HG03045 (cell line): Measurements from ENCODE around the gene KIF1C.
"Not testable (repeated sequence)": the region's sequence is repeated elsewhere in the genome, so short reads cannot be mapped to it uniquely, and the experiment has no call there.

Source experiments
- ATAC-seq: cut with Tn5 transposase; IDR thresholded peaks from one replicate; pipeline ENCODE4 v1.9.1; 2021; ENCODE audit warnings: mild to moderate bottlenecking, moderate library complexity; ENCODE audit not compliant: unreplicated experiment

The KIF1C gene

DNA sequence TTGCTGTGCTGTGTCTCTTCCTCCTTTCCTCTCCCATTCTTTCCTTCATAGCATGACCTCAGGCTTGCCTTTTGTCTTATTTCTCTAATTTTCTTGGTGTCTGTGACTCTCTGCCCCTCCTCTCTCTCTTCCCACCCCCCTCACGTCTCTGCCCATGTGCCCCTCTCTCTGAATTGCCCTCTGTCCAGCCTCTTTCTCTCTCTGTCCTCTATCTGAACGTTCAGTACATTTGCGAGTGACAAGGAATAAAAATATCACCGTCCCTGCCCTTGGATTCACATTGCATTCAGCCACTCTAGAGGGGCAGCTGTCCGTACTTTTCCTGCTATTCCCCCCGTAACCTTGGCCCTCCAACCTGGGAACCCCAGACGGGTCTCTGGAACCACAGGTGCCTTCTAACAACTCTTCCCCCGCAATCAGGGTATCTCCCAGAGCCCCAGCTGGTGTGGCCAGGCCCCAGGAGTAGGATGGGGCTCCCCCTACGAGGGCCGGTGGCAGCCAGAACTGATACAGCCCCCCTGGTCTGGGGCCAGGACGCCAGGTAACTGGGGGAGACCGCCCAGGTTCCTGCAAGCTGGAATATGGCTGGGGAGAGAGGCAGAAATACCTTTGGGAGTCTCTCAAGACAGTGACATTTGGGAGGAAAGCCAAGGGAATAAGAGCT is 1.8 kb downstream of the KIF1C start:
- ATAC-seq = no peak

DNA sequence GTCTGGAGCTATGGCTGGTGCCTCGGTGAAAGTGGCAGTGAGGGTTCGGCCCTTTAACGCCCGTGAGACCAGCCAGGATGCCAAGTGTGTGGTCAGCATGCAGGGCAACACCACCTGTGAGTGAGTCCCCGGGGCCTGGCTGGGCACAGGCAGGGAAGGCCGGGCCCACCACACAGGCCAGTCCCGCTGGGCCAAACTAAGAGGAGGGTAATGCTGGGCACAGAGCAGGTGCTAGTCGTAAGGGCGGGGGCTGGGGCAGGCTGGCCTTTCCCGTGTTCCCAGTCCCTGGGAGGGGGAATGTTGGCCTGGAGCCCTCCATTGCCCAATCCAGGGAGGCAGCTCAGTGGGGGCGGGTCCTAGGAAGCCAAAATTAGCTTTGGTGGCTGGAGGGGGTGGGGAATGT is 2.5 kb downstream of the KIF1C start:
- no peak for ATAC-seq

DNA sequence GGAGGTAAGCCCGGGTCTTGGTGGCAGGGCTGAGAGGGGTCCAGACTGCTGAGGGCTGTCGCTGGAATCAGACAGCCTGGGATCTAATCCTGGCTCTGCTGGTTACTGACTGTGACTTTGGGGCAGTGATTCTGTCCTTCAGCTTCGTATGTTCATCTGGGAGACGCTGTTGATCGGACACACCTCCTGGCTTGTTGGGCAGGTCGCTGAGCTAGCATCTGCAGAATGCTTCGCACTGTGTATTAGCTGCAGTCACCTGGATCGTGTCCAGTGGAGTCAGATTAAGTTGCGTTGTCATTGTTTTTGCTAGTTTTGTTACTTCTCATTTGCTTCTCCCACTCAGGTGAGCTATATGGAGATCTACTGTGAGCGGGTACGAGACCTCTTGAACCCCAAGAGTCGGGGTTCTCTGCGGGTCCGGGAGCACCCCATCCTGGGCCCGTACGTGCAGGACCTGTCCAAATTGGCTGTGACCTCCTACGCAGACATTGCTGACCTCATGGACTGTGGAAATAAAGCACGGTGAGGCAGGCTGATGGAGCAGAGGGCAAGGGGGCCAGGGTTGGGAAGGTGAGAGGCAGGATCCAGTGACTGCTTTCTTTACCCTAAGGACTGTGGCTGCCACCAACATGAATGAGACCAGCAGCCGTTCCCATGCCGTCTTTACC is 4.5 kb downstream of the KIF1C start:
- ATAC-seq = no peak

DNA sequence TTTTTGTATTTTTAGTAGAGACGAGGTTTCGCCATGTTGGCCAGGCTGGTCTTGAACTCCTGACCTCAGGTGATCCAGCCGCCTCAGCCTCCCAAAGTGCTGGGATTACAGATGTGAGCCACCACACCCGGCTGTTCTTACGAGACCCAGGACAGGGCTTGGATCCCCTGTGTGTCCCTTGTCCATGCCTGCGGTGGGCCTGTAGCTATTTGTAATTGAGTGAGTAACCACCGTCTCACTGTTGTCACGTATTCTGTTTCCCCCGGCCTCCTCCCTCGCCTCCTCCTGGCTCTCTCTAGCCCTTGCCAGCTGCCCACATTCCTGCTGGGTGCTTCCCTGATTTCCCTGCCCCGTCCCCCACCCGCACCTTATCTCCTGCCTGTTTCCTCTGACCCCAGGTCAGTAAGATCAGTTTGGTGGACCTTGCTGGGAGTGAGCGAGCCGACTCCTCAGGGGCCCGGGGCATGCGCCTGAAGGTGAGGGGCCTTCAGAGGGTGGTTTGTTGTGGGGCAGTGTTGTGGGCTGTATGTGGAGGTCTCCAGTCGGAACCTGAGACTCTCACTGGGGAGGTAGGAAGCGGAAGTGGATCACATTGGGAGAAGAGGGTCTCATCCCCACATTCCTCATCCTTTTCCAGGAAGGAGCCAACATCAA is 5.6 kb downstream of the KIF1C start:
- no peak for ATAC-seq

DNA sequence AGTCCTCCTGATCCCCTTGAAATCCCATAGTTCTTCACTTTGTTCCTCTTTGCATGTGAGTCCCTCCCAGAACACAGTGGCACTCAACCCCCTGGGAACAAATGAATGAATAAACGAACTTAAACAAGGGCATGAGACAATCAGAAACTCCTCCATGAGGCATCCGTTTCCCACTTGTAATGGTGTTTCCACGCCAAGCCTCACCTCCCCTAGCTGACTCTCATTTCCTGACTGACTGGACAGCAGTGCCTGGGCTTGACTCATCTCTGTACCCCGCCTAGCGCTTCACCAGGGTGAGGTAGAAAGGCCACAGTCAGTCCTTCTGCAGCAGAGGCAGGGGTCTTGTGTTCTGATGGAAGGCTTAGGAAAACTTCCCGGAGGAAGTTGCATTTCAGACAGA is 14.2 kb downstream of the KIF1C start:
- ATAC-seq = no peak

DNA sequence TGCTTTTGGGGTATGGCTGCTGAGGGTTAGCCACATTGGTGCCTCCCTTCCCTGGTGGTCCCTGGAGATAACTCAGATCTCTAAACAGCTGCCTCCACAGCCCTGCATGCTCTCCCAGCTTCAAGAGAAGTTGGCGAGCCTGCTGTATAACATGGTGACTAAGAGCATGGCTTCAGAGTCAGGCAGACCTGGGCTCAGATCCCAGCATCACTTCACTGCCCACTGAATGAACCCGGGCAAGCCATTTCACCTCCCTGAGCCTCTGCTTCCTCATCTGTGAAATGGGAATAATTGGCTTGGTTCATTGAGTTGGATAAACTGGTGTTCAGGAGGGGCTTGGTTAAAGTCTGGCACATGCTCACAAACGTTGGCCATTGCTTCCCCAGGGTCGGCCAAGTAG is 16.6 kb downstream of the KIF1C start:
- no peak for ATAC-seq

DNA sequence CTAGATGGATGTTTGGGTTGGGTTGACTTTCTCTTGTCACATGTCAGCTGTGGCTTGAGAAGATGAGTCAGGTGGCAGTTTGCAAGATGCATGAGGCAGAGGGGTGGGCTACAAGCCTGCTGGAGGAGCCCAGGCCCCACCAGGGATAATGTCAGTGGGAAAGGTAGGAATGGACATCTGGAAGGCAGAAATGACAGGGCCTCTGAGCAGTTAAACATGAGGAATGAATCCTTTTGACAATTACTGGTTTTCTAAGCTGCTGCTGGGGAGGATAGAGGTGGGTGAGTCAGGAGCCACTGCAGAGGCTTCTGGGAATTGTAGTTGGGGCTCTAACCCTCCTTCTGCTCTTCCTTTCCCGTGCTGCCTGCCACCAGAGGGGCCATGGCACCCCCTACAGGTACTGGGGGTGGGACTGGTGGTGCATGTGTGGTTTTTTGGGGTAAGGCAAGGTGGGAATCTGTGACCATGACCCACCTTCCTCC is 21.8 kb downstream of the KIF1C start:
- no peak for ATAC-seq

DNA sequence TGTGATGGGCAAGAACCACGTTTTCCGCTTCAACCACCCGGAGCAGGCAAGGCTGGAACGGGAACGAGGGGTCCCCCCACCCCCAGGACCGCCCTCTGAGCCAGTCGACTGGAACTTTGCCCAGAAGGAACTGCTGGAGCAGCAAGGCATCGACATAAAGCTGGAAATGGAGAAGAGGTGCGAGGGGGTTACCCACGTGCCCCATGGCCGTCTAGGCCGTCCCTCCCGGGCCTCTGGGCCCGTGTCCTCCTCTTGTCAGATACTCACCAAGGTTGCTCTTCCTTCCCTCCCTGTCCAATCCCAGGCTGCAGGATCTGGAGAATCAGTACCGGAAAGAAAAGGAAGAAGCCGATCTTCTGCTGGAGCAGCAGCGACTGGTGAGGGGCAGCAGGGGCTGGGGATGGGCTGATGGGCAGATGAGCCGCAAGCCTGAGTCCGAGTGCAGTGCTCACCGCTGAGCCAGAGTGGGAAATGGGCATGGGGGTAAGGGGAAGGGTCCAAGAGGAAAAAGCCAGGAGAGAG is 22.8 kb downstream of the KIF1C start:
- no peak for ATAC-seq

DNA sequence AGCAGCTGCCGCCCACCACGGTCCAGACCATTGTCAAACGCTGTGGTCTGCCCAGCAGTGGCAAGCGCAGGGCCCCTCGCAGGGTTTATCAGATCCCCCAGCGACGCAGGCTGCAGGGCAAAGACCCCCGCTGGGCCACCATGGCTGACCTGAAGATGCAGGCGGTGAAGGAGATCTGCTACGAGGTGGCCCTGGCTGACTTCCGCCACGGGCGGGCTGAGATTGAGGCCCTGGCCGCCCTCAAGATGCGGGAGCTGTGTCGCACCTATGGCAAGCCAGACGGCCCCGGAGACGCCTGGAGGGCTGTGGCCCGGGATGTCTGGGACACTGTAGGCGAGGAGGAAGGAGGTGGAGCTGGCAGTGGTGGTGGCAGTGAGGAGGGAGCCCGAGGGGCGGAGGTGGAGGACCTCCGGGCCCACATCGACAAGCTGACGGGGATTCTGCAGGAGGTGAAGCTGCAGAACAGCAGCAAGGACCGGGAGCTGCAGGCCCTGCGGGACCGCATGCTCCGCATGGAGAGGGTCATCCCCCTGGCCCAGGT is 24.5 kb downstream of the KIF1C start:
- ATAC-seq = no peak

DNA sequence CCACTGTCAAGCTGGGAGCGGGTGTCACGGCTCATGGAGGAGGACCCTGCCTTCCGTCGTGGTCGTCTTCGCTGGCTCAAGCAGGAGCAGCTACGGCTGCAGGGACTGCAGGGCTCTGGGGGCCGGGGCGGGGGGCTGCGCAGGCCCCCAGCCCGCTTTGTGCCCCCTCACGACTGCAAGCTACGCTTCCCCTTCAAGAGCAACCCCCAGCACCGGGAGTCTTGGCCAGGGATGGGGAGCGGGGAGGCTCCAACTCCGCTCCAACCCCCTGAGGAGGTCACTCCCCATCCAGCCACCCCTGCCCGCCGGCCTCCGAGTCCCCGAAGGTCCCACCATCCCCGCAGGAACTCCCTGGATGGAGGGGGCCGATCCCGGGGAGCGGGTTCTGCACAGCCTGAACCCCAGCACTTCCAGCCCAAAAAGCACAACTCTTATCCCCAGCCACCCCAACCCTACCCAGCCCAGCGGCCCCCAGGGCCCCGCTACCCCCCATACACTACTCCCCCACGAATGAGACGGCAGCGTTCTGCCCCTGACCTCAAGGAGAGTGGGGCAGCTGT is 25.9 kb downstream of the KIF1C start:
- ATAC-seq = no peak

DNA sequence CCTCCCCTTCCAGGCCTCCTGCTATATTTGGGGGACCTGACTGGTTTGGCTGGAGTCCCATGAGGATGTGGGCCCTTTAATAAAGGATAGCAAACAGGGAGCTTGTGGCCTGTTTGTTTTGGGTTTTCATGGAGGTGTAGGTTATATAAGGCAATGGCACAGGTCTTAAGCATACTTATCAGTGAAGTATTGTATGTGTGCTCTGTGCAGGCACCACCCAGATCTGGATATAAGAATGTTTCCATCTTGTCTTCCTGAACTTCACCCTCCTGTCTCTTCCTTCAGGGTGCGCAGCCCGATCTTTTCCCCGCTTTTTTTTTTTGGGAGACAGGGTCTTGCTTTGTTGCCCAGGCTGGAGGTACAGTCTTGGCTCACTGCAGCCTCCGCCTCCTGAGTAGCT is 26.9 kb downstream of the KIF1C start:
- ATAC-seq = no peak

DNA sequence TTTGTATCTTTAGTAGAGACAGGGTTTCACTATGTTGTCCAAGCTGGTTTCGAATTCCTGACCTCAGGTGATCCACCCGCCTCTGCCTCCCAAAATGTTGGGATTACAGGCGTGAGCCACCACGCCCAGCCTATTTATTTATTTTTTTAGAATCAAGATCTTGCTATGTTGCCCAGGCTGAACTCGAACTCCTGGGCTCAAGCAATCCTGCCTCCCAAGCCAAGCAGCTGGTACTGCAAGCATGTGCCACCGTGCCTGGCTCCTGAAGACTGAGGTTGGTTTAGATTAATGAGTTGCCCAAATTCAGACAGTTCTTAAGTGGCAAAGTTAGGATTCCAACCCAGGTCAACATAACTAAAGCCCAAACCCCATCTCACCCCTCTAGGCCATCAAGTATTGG is 29.5 kb downstream of the KIF1C start:
- no peak for ATAC-seq

DNA sequence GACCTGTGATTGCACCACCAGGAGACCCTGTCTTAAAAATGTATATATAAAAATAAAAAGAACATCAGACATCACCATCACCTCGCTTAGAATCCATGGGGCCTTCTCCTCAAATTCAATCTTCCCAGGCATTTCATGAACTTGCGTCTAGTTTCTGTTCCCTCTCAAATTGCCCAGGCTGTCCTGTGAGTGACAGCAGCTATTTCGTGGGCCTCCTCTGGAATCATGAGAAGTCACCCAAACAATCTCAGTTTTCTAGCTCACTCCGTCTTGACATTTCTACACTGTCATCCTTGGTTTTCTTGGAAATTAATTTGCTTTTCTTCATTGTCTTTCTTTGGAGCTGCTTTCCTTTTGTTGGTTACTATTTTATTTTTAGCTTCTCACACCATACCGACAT is 30.2 kb downstream of the KIF1C start:
- no peak for ATAC-seq

DNA sequence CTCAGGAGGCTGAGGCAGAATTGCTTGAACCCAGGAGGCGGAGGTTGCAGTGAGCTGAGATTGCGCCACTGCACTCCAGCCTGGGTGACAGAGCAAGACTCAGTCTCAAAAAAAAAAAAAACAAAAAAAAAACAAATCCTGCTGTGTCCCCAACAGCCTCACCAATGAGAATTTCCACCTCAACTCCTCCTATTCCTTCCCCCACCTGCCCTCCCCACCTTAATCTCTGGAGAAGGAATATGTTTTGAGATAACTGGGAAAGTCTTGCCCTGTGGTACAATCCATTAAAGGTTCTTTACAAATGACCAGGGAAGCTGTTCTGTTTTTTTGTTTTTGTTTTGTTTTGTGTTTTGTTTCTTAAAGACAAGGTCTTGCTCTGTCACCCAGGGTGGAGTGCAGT is 32.4 kb downstream of the KIF1C start:
- not testable (repeated sequence) for ATAC-seq

DNA sequence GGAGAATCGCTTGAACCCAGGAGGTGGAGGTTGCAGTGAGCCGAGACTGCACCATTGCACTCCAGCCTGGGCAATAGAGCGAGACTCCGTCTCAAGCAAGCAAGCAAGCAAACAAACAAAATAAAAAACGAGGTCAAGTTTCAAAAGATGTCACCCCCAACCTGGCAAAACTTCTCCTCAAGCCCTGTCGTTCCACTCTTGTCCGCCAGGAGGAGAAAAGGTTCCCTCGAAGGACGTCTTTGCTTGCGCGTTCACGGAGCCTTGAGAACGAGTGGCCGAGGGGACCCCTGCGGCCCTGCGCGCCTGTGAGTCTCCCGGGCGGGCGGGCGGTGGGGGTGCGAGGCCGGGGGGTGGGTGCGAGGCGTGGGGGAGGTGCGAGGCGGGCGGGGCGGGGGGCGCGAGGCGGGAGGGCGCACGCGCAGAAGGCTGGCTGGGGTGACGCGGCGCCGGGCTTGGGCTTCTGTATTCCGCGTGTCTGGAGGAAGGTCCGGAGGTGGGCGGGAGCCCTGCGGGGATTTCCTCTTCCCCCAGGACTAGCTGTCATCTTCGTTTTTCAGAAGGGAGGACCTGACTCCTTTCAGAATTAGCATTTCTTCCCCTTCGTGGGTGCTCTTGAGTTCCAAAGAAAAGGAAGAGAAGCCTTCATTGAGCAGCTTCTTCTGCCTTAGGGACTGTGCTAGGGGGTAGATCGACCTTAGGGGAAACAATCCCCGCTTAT is 33.8 kb downstream of the KIF1C start:
- ATAC-seq = peak; percentile 55

DNA sequence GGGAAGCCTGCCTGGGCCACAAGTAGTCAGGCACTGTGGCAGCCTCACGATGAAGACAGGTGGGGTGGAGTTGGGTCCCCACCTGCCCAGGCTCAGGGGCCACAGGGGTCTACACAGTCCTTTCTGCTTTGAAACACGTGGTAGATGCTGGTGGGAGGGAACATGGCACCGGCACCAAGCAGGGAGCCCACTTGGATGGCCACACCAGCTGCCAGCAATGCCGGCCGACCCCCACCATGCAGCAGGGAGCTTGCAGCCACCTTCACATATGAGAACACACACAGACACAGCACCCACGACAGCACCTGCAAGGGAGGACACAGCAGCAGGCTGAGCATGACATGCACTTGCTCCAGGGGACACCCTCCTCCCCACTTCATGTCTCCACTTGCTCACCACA is 35.1 kb downstream of the KIF1C start:
- ATAC-seq = no peak

DNA sequence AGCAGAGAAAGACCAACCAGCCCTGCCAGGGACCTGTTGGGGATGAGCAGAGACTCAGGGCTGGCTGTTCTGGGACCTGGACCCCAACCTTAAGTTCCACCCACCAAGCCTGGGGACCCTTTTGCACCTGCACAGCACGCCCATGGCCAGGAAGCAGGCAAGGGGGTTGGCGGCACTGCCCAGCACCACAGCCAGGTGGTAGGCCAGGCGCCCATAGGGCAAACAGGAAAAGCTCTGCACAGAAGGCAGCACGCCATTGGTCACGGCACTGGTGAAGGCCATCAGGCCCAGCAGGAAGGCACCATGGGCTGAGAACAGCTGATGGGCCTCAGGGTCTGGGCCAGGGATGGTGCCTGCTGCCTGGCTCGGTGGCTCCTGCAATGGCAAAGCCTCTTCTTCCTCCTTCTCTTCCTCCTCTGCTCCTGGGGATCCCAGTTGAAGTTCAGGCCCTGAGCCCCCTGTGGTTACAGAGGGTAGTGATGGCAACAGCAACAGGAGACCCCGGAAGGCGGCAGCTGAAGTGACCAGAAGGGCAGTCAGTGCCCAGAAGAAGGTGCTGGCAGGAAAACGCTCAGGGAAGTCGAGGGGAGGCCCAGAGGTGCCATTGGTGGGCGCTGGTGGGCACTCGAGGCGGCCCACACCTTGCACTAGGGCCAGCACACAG is 35.7 kb downstream of the KIF1C start:
- no peak for ATAC-seq

DNA sequence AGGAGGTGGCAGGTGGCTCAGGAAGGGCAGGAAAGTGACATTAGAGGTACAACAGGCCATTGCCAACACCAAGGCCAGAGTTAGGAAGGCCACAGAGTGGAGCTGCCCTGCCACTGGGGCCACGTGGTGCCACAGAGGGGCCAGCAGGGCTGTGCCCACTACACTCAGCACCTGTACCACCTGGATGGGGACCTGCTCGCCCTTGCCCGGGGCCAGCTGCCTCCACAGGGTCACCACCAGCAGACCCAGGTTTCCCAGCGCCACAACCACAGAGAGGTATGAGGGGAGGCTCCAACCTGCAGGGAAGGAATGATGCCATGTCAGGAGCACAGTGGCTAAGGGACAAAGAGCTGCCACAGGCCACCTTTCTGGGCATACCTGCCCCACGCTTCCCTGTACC is 36.3 kb downstream of the KIF1C start:
- no peak for ATAC-seq

DNA sequence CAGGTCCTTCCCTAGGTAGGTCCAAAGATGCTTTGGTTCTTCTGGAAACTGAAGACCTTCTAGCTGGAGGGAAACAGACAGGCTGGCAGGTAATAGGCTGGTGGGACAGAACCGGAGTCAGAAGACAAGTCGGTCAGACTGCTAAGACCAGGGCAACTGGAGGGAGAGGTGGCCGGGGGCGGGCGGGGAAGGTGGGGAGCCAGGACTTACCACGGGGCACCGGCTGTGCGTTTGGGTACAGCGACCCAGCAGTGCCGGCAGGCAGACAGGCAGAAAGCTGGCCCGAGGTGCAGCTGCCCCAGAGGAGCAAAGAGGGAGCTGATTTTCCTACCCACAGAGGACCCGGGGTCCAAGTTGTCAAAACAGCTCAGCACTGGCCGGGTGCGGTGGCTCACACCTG is 36.9 kb downstream of the KIF1C start:
- no peak for ATAC-seq

DNA sequence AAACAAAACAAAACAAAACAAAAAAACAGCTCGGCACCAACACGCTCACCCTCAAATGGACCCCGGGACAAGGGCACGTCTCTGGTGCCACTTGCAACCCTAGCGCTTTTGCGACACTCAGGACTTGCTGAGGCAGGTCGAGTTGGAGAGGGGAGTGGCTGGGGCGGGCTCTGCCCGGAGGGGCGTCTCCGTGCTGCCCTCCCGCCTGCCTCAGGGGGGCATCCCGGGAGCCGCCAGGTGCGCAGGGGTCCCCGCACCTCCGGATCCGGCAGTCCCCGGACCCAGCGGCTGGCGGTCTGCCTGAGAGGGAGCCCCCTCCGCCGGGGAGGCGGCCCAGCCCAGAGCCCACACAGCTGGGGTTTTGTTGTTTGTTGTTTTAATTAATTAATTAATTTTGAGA is 37.6 kb downstream of the KIF1C start, which contains the start of gene SLC52A1:
SLC52A1 (minus strand) TSS at position 112 of the 400 bp plus-strand sequence. CDS start 820 bp downstream, outside the sequence.
- no peak for ATAC-seq
